Motor neuron (in vitro differentiated cells): ENCODE measurements around the gene LYSMD3. TPM values are rescaled to one million over a fixed set of nuclear protein-coding genes. Genes with fewer than 3 reads are reported as not detected.

Source experiments
- ATAC-seq, 8 experiments: fragments of 200-7000 bp; cut with Tn5 transposase; replicated peaks in 6 of 8; 2 replicates each; pipeline ENCODE4 v1.8.0; 2021; ENCODE audit warnings: mild to moderate bottlenecking in 8 of 8, moderate library complexity in 8 of 8
- H3K27ac ChIP-seq, 2 donors: fragments of 250-450 bp; sonication (Bioruptor Pico); 2 replicates each; pipeline ENCODE4 v1.9.0; 2021; ENCODE audit warnings: antibody characterized with exemption in 2 of 2, mild to moderate bottlenecking in 2 of 2, moderate library complexity in 1 of 2
- H3K4me1 ChIP-seq, 2 donors: fragments of 250-450 bp; sonication (Bioruptor Pico); replicated peaks in 1 of 2; 2 replicates each; pipeline ENCODE4 v1.6.1; 2021; ENCODE audit warnings: antibody characterized with exemption in 2 of 2, mild to moderate bottlenecking in 2 of 2, moderate library complexity in 1 of 2
- H3K4me3 ChIP-seq, 5 donors: fragments of 250-450 bp; sonication (Bioruptor Pico); 2 replicates each; pipeline ENCODE4 v1.9.0; 2021; ENCODE audit warnings: antibody characterized with exemption in 5 of 5, mild to moderate bottlenecking in 5 of 5, moderate library complexity in 4 of 5
- WGBS, 10 experiments: fragments of 450-650 bp; shearing (Covaris generic); methylation state at CpG; one replicate each; pipeline ENCODE4 v1.0.0; 2022; 5-methylcytosine and 5-hydroxymethylcytosine counted together
- in situ Hi-C, 9 experiments: fragments of 400-800 bp; cut with MboI; loops; one replicate each; pipeline ENCODE4 v1.15.0; 2021; ENCODE audit warnings: low sequenced_read_pairs in 9 of 9, low pct_unique_long_range_greater_than_20kb in 2 of 9; ENCODE audit not compliant: unreplicated experiment in 9 of 9
- total RNA-seq, 8 experiments: library from RNA; unstranded; fragments of 300-600 nt; gene quantifications; 2 replicates each; pipeline versions ENCODE4 v1.2.3 to v1.2.4, GENCODE V29; 2022

The LYSMD3 gene
- total RNA-seq, 8 experiments from 2014 or later = 8.0 to 20.3 (median 12.6) TPM

GRCh38 chr5:90542827-90543519 is 13.6 kb upstream of the LYSMD3 start:
- Histone ChIP-seq H3K4me1 (peaks cover 9 to 17% of the 10 kb centered on the region in 2 donors), H3K27ac (no peak overlapping the region), H3K4me3 (no peak overlapping the region)
- in situ Hi-C loops = no loop called here
- WGBS, 10 experiments = 29 to 100% (median 61%) methylated on average over 1 to 4 of the region's 4 CpGs
- no peak for ATAC-seq

- no peak overlapping the region for H3K4me3 ChIP-seq
- in situ Hi-C loops = no loop called here
- no peak for ATAC-seq
- WGBS, 10 experiments = 35 to 96% (median 86%) methylated on average over 2 to 3 of the region's 3 CpGs
- peaks cover 8 to 10% of the 10 kb centered on the region in 2 donors for H3K4me1 ChIP-seq
- no peak overlapping the region for H3K27ac ChIP-seq
These were observed 5.5 kb upstream of the LYSMD3 start for GRCh38 chr5:90534922-90535321.

- H3K4me1 ChIP-seq = peaks cover 8 to 10% of the 10 kb centered on the region in 2 donors
- whole genome bisulfite sequencing, 10 experiments = 33 to 100% (median 91%) methylated on average over 1 to 3 of the region's 3 CpGs; no CpG with 5 or more reads in 3 of the 10 experiments
- no peak overlapping the region for H3K4me3 ChIP-seq
- H3K27ac ChIP-seq = no peak overlapping the region
- no peak for ATAC-seq
- in situ Hi-C loops = no loop called here
These were observed 4.4 kb upstream of the LYSMD3 start for GRCh38 chr5:90533794-90534193.

GRCh38 chr5:90530736-90531487 is 1.5 kb upstream of the LYSMD3 start:
- in situ Hi-C loops = no loop called here
- no peak for ATAC-seq
- Histone ChIP-seq H3K4me3 (peak overlapping the region; percentile 60 to 88 (median 77)), H3K4me1 (peaks cover 8 to 25% of the 10 kb centered on the region in 2 donors), H3K27ac (no peak overlapping the region)
- 4 to 68% (median 33%) methylated on average over 3 to 9 of the region's 9 CpGs for WGBS, 10 experiments

GRCh38 chr5:90529939-90530677 is 724 bp upstream of the LYSMD3 start:
- in situ Hi-C loops = no loop called here
- Histone ChIP-seq H3K4me1 (peaks cover 8 to 25% of the 10 kb centered on the region in 2 donors), H3K27ac (peak overlapping the region; percentile 68 to 86), H3K4me3 (peak overlapping the region; percentile 60 to 88 (median 77))
- peak; percentile 63 to 69 (median 66) for ATAC-seq
- 0 to 17% (median 4%) methylated on average over 2 to 9 of the region's 13 CpGs; no CpG with 5 or more reads in 1 of the 10 experiments for WGBS, 10 experiments

- Histone ChIP-seq H3K4me3 (peak overlapping the region; percentile 60 to 88 (median 77)), H3K4me1 (peaks cover 8 to 25% of the 10 kb centered on the region in 2 donors), H3K27ac (peak overlapping the region; percentile 52 to 83)
- peak in 7 of 8 experiments; percentile 0 to 4 (median 1) for ATAC-seq
- 0 to 10% (median 1%) methylated on average over 2 to 18 of the region's 18 CpGs; no CpG with 5 or more reads in 1 of the 10 experiments for WGBS, 10 experiments
- in situ Hi-C loops = no loop called here
These were observed 687 bp downstream of the LYSMD3 start for GRCh38 chr5:90528601-90529193.

GRCh38 chr5:90519081-90519480 is 10.3 kb downstream of the LYSMD3 start:
- Histone ChIP-seq H3K4me3 (no peak overlapping the region), H3K4me1 (no peaks in the 10 kb centered on the region), H3K27ac (no peak overlapping the region)
- in situ Hi-C loops = no loop called here
- WGBS, 10 experiments = 73 to 100% (median 96%) methylated on average over 1 to 7 of the region's 7 CpGs; no CpG with 5 or more reads in 1 of the 10 experiments
- no peak for ATAC-seq

- Histone ChIP-seq H3K4me3 (no peak overlapping the region), H3K4me1 (no peaks in the 10 kb centered on the region), H3K27ac (no peak overlapping the region)
- ATAC-seq = peak in 1 of 8 experiments; percentile 24
- in situ Hi-C loops = no loop called here
These were observed 10.7 kb downstream of the LYSMD3 start for GRCh38 chr5:90518661-90519060.

GRCh38 chr5:90514520-90514919 is 14.9 kb downstream of the LYSMD3 start:
- in situ Hi-C loops = no loop called here
- Histone ChIP-seq H3K27ac (no peak overlapping the region), H3K4me1 (no peaks in the 10 kb centered on the region), H3K4me3 (no peak overlapping the region)
- no peak for ATAC-seq
- 50 to 100% (median 83%) methylated on average over 1 to 3 of the region's 3 CpGs; no CpG with 5 or more reads in 1 of the 10 experiments for WGBS, 10 experiments

GRCh38 chr5:90510438-90510837 is 18.9 kb downstream of the LYSMD3 start:
- H3K27ac ChIP-seq = no peak overlapping the region
- ATAC-seq = peak in 2 of 8 experiments; percentile 21 to 51
- H3K4me3 ChIP-seq = no peak overlapping the region
- WGBS, 10 experiments = 80 to 100% (median 89%) methylated on average over 1 of the region's 1 CpG; no CpG with 5 or more reads in 7 of the 10 experiments
- in situ Hi-C loops = no loop called here
- H3K4me1 ChIP-seq = no peaks in the 10 kb centered on the region

- in situ Hi-C loops = no loop called here
- Histone ChIP-seq H3K4me3 (no peak overlapping the region), H3K27ac (no peak overlapping the region), H3K4me1 (no peaks in the 10 kb centered on the region)
- no peak for ATAC-seq
These were observed 23.2 kb downstream of the LYSMD3 start for GRCh38 chr5:90506221-90506620.

GRCh38 chr5:90504743-90505142 is 24.6 kb downstream of the LYSMD3 start:
- peak in 2 of 8 experiments; percentile 36 to 43 for ATAC-seq
- 78 to 100% (median 91%) methylated on average over 1 to 2 of the region's 2 CpGs for WGBS, 10 experiments
- in situ Hi-C loops = no loop called here
- no peak overlapping the region for H3K4me3 ChIP-seq
- H3K4me1 ChIP-seq = no peaks in the 10 kb centered on the region
- no peak overlapping the region for H3K27ac ChIP-seq

GRCh38 chr5:90503596-90503995 is 25.8 kb downstream of the LYSMD3 start:
- ATAC-seq = no peak
- in situ Hi-C loops = no loop called here
- H3K4me3 ChIP-seq = no peak overlapping the region
- no peaks in the 10 kb centered on the region for H3K4me1 ChIP-seq
- no peak overlapping the region for H3K27ac ChIP-seq
- WGBS, 10 experiments = 14 to 100% (median 78%) methylated on average over 1 of the region's 1 CpG; no CpG with 5 or more reads in 3 of the 10 experiments
